Heart right ventricle (tissue), 16 donors: ENCODE measurements around the gene ASCC1. TPM values are rescaled to one million over a fixed set of nuclear protein-coding genes. Genes with fewer than 3 reads are reported as not detected.
A peak's percentile ranks its signal among the peaks of the same experiment; 100 is the strongest.

Experiments
- ATAC-seq, 8 donors: fragments of 200-7000 bp; cut with Tn5 transposase; one replicate each; pipeline ENCODE4 v1.9.1; 2020; ENCODE audit warnings: mild to moderate bottlenecking in 8 of 8, moderate library complexity in 8 of 8, moderate number of reproducible peaks in 1 of 8
- DNase-seq, 2 donors: peaks; one replicate each; pipeline ENCODE4 v3.0.0-alpha.2; 2020
- H3K27ac ChIP-seq, 10 donors: fragments of 200-600 bp; sonication (generic) in 2 of 10; one replicate each; pipeline versions ENCODE4 v1.5.0 to v1.8.0; 2020 to 2022; ENCODE audit warnings: mild to moderate bottlenecking in 3 of 10
- H3K27me3 ChIP-seq, 7 donors: fragments of 200-600 bp; one replicate each; pipeline ENCODE4 v1.8.0; 2021 to 2022; ENCODE audit warnings: mild to moderate bottlenecking in 2 of 7
- H3K36me3 ChIP-seq, 9 donors: fragments of 200-600 bp; sonication (generic) in 1 of 9; one replicate each; pipeline versions ENCODE4 v1.5.0 to v1.8.0; 2020 to 2022; ENCODE audit warnings: mild to moderate bottlenecking in 2 of 9
- H3K4me1 ChIP-seq, 9 donors: fragments of 200-600 bp; sonication (generic) in 1 of 9; one replicate each; pipeline versions ENCODE4 v1.5.0 to v1.8.0; 2020 to 2022; ENCODE audit warnings: mild to moderate bottlenecking in 4 of 9
- H3K4me3 ChIP-seq, 10 donors: fragments of 200-600 bp; sonication (generic) in 2 of 10; one replicate each; pipeline versions ENCODE4 v1.5.0 to v1.8.0; 2020 to 2022; ENCODE audit warnings: mild to moderate bottlenecking in 7 of 10, moderate library complexity in 2 of 10
- H3K9me3 ChIP-seq, 11 donors: fragments of 200-600 bp in 10 of 11; sonication (generic) in 2 of 11; one replicate each; pipeline versions ENCODE4 v1.5.0 to v1.8.0; 2013 to 2022; ENCODE audit warnings: mild to moderate bottlenecking in 2 of 11, control low read depth in 1 of 11, moderate library complexity in 1 of 11
- CTCF ChIP-seq, 9 donors: fragments of 200-600 bp; sonication (generic) in 2 of 9; IDR thresholded peaks; one replicate each; pipeline versions ENCODE4 v1.5.0 to v1.8.0; 2021 to 2022; ENCODE audit warnings: antibody characterized with exemption in 9 of 9, mild to moderate bottlenecking in 5 of 9, moderate library complexity in 1 of 9
- WGBS, 2 donors: extraction: QIAGEN DNeasy Blood & Tissue Kit; methylation state at CpG; one replicate each; pipeline ENCODE4 v1.1.7; 2013; ENCODE audit warnings: inconsistent platforms in 1 of 2; 5-methylcytosine and 5-hydroxymethylcytosine counted together
- intact Hi-C, 10 donors: fragments of 100-400 bp; cut with DNase I; formaldehyde crosslinking; loops; one replicate each; pipeline versions ENCODE4 v1.11.1 to v1.14.2; 2022
- polyA plus RNA-seq, 2 donors: library from polyadenylated mRNA; stranded (reverse); fragments of 200-250 nt; gene quantifications; one replicate each; pipeline ENCODE4 v1.2.3, GENCODE V29; 2013
- total RNA-seq, 10 donors: library from RNA; stranded (reverse); fragmentation: NEBNext Ultra II Directional in 3 of 10; extraction: Animal tissue kit (Norgen Biotek cat#: 25700) in 3 of 10; gene quantifications; one replicate each; pipeline versions ENCODE4 v1.2.1 to v1.2.4, GENCODE V29; 2021 to 2023
- donor health status: Arrhythmogenic right ventricular cardiomyopathy.
- donor health status: ischemic (EF 13 %, LVEDD 7.1; RV severe dilation, severe dysfunction).
- donor health status: healthy with polysubstance abuse.
- donor health status: DM: no; HTN: yes; CAD: no.
- donor health status: DM: no; HTN: no; CAD: no.
- donor health status: ischemic (EF 25% LVEDD 6.9; RV normal size, moderate dysfunction).
- donor health status: ischemic (EF 25% LVEDD 5.7; RV mildly dilated, moderate dysfunction).
- donor health status: healthy.
- donor health status: DM: yes; HTN: yes; CAD: no.
- donor health status: Ischemic cardiomyopathy.
- donor health status: ischemic (EF 35%, LVEDD 5.7; RV mildly dilated, moderate dysfunction).
- donor health status: nonischemic (EF 11% LVEDD 7.7; RV severe dilation, severe dysfunction).
- donor health status: DM: yes; HTN: yes; CAD: no.
- donor health status: PGD.
- donor health status: ischemic (EF 29% LVEDD 5.4; RV normal size, mild dysfunction).
- donor health status: nonischemic (EF 23%, LVEDD 6.1; RV moderate dilation, normal function).

Gene ASCC1
- total and polyA plus RNA-seq, 12 donors, result 8.4 to 40.5 (median 33.0) TPM

- DNase-seq (no peak), ATAC-seq (peak in 5 of 8 donors; percentile 26 to 57 (median 51))
- no peak overlapping the region for H3K27ac ChIP-seq
- H3K4me3 ChIP-seq, result no peak overlapping the region
- TF ChIP-seq CTCF (IDR thresholded peaks at IDR 0.05), result no peak
- peaks cover 0 to 5% (median 0%) of the 10 kb centered on the region in 11 donors for H3K9me3 ChIP-seq
- peaks cover 0 to 24% (median 4%) of the 10 kb centered on the region in 9 donors for H3K4me1 ChIP-seq
- intact Hi-C loops, result loop anchor here in 8 of 10 donors (2.0 to 10.0 kb wide), 9 partner anchors 81 to 211 kb away; partner anchors contain the start of genes ANAPC16 (in 3 of the 8) and ASCC1 (in 3 of the 8)
- no peaks in the 10 kb centered on the region for H3K27me3 ChIP-seq
- peaks cover 0 to 29% (median 0%) of the 10 kb centered on the region in 9 donors for H3K36me3 ChIP-seq
Measured at GRCh38 chr10:72133517-72133916, 82.6 kb downstream of the ASCC1 start.

GRCh38 chr10:72132854-72133253 lies 83.2 kb downstream of the ASCC1 start:
- no peaks in the 10 kb centered on the region for H3K27me3 ChIP-seq
- H3K4me3 ChIP-seq, result no peak overlapping the region
- ATAC-seq (no peak), DNase-seq (no peak)
- WGBS, 2 donors, result 92 to 93% methylated on average over 4 of the region's 4 CpGs
- H3K27ac ChIP-seq, result no peak overlapping the region
- intact Hi-C loops, result loop anchor here in 8 of 10 donors (2.0 to 10.0 kb wide), 9 partner anchors 82 to 212 kb away; partner anchors contain the start of genes ANAPC16 (in 3 of the 8) and ASCC1 (in 3 of the 8)
- H3K9me3 ChIP-seq, result peaks cover 0 to 5% (median 0%) of the 10 kb centered on the region in 11 donors
- peaks cover 0 to 35% (median 2%) of the 10 kb centered on the region in 9 donors for H3K36me3 ChIP-seq
- TF ChIP-seq CTCF (IDR thresholded peaks at IDR 0.05), result no peak
- peaks cover 0 to 24% (median 4%) of the 10 kb centered on the region in 9 donors for H3K4me1 ChIP-seq

GRCh38 chr10:72127571-72127970 lies 88.5 kb downstream of the ASCC1 start:
- intact Hi-C loops, result loop anchor here in 6 of 10 donors (5.0 to 10.0 kb wide), 5 partner anchors 87 to 210 kb away; partner anchors contain the start of genes ANAPC16 (in 1 of the 6) and ASCC1 (in 1 of the 6)
- Histone ChIP-seq H3K4me1 (peaks cover 0 to 27% (median 10%) of the 10 kb centered on the region in 9 donors), H3K27me3 (no peaks in the 10 kb centered on the region), H3K27ac (no peak overlapping the region), H3K9me3 (no peaks in the 10 kb centered on the region), H3K36me3 (peaks cover 0 to 32% (median 3%) of the 10 kb centered on the region in 9 donors), H3K4me3 (no peak overlapping the region)
- DNase-seq (no peak), ATAC-seq (no peak)
- WGBS, 2 donors, result 91 to 96% methylated on average over 2 of the region's 2 CpGs
- TF ChIP-seq CTCF (IDR thresholded peaks at IDR 0.05), result no peak

- ATAC-seq (no peak), DNase-seq (no peak)
- Histone ChIP-seq H3K9me3 (no peaks in the 10 kb centered on the region), H3K4me3 (no peak overlapping the region), H3K27ac (no peak overlapping the region), H3K36me3 (peaks cover 0 to 30% (median 3%) of the 10 kb centered on the region in 9 donors), H3K4me1 (peaks cover 0 to 25% (median 6%) of the 10 kb centered on the region in 9 donors), H3K27me3 (no peaks in the 10 kb centered on the region)
- no peak for TF ChIP-seq CTCF (IDR thresholded peaks at IDR 0.05)
- intact Hi-C loops, result loop anchor here in 6 of 10 donors (5.0 to 10.0 kb wide), 5 partner anchors 88 to 210 kb away; partner anchors contain the start of genes ANAPC16 (in 1 of the 6) and ASCC1 (in 1 of the 6)
- WGBS, 2 donors, result 94 to 96% methylated on average over 3 of the region's 3 CpGs
Measured at GRCh38 chr10:72126872-72127232, 89.2 kb downstream of the ASCC1 start.
